PC-3 (cell line): ENCODE data around the gene MPZ. TPM values are rescaled to one million over a fixed set of nuclear protein-coding genes. Genes with fewer than 3 reads are reported as not detected.
"Not testable (repeated sequence)": the region's sequence is repeated elsewhere in the genome, so short reads cannot be mapped to it uniquely, and the experiment has no call there.

ENCODE experiments used
- ATAC-seq: fragments of 200-7000 bp; cut with Tn5 transposase; 2 replicates; pipeline ENCODE4 v1.9.1; 2020; ENCODE audit warnings: mild to moderate bottlenecking, moderate library complexity
- BruUV-seq: library from RNA; stranded (reverse); fragments of 400-500 nt; replicated peaks from 2 replicates; lab custom pipeline; 2021; lab: Mats Ljungman, UMichigan
- CTCF ChIA-PET: fragments of 300-600 bp; sonication (Branson Sonifier 250); formaldehyde crosslinking; loops from one replicate; lab custom pipeline; 2022; ENCODE audit warnings: antibody characterized with exemption; lab: Charles Lee
- POLR2A ChIA-PET: fragments of 300-600 bp; sonication (Branson Sonifier 250); formaldehyde crosslinking; loops from one replicate; lab custom pipeline; 2022; ENCODE audit warnings: antibody characterized with exemption; ENCODE audit not compliant: unreplicated experiment; lab: Charles Lee
- DNase-seq: peaks from one replicate; pipeline ENCODE4 v3.0.0-alpha.2; 2015
- H2AFZ ChIP-seq: fragments of 300-600 bp; sonication (generic); 2 replicates; pipeline ENCODE4 v1.6.0; 2016; ENCODE audit warnings: antibody characterized with exemption, low read length
- H3F3A ChIP-seq: fragments of 300-600 bp; sonication (generic); one replicate; pipeline ENCODE4 v1.6.0; 2017; ENCODE audit warnings: antibody characterized with exemption, low read length, control low read depth, mild to moderate bottlenecking; ENCODE audit not compliant: unreplicated experiment
- H3K27ac ChIP-seq: fragments of 300-600 bp; sonication (generic); 2 replicates; pipeline ENCODE4 v1.5.1; 2016; ENCODE audit warnings: mild to moderate bottlenecking, low read length
- H3K27me3 ChIP-seq: fragments of 300-600 bp; sonication (generic); 2 replicates; pipeline ENCODE4 v1.6.1; 2016; ENCODE audit warnings: low read length, mixed read lengths
- H3K36me3 ChIP-seq: fragments of 300-600 bp; sonication (generic); 2 replicates; pipeline ENCODE4 v1.6.1; 2016; ENCODE audit warnings: low read depth, mixed run types, low read length, mixed read lengths
- H3K4me1 ChIP-seq: fragments of 300-600 bp; sonication (generic); 2 replicates; pipeline ENCODE4 v1.5.1; 2016; ENCODE audit warnings: low read length; ENCODE audit not compliant: insufficient read depth
- H3K4me2 ChIP-seq: fragments of 300-600 bp; sonication (generic); 2 replicates; pipeline ENCODE4 v1.6.0; 2016; ENCODE audit warnings: low read length
- H3K4me3 ChIP-seq: fragments of 300-600 bp; sonication (generic); 2 replicates; pipeline ENCODE4 v1.5.1; 2016; ENCODE audit warnings: mild to moderate bottlenecking, low read length, mixed read lengths
- H3K79me2 ChIP-seq: fragments of 300-600 bp; sonication (generic); 2 replicates; pipeline ENCODE4 v1.6.1; 2017; ENCODE audit warnings: low read length, mixed read lengths
- H3K9ac ChIP-seq: fragments of 300-600 bp; sonication (generic); 2 replicates; pipeline ENCODE4 v1.6.0; 2016; ENCODE audit warnings: mild to moderate bottlenecking, low read length
- H3K9me2 ChIP-seq: fragments of 300-600 bp; sonication (generic); replicated peaks from 2 replicates; pipeline ENCODE4 v1.6.1; 2016; ENCODE audit warnings: mixed run types, low read length, mixed read lengths
- H3K9me3 ChIP-seq: fragments of 300-600 bp; sonication (generic); 2 replicates; pipeline ENCODE4 v1.6.1; 2016; ENCODE audit warnings: low read length, mixed read lengths
- H4K20me1 ChIP-seq: fragments of 300-600 bp; sonication (generic); 2 replicates; pipeline ENCODE4 v1.6.1; 2016; ENCODE audit warnings: low read length, mixed read lengths
- CTCF ChIP-seq: fragments of 300-600 bp; sonication (generic); conservative IDR thresholded peaks from 2 replicates; pipeline ENCODE4 v1.5.1; 2017; ENCODE audit warnings: antibody characterized with exemption, low read depth, mild to moderate bottlenecking, low read length
- EZH2 ChIP-seq: fragments of 300-600 bp; sonication (generic); IDR thresholded peaks from one replicate; pipeline ENCODE4 v1.6.1; 2017; ENCODE audit warnings: antibody characterized with exemption, mild to moderate bottlenecking, low read length; ENCODE audit not compliant: unreplicated experiment
- EZH2phosphoT487 ChIP-seq: fragments of 300-600 bp; sonication (generic); IDR thresholded peaks from 2 replicates; pipeline ENCODE4 v1.6.1; 2018; ENCODE audit warnings: mild to moderate bottlenecking, antibody characterized with exemption, low read length, borderline replicate concordance
- intact Hi-C: fragments of 100-400 bp; cut with micrococcal nuclease; formaldehyde crosslinking; loops from 2 replicates; pipeline ENCODE4 v1.9.0; 2023
- total RNA-seq: library from RNA; depleted of rRNA; stranded (reverse); fragments of >200 nt; gene quantifications from 2 replicates; pipeline ENCODE4 v1.2.3, GENCODE V29; 2014

MPZ gene
- total RNA-seq, 1 experiment from 2014 or later = 0.18 TPM

GRCh38 chr1:161333166-161333565, 23.4 kb upstream of the MPZ start:
- H3K79me2 ChIP-seq = no peaks in the 10 kb centered on the region
- H3K4me3 ChIP-seq = no peak overlapping the region
- H3K27me3 ChIP-seq = no peaks in the 10 kb centered on the region
- no peaks in the 10 kb centered on the region for H4K20me1 ChIP-seq
- ATAC-seq (no peak), DNase-seq (no peak)
- H3K9ac ChIP-seq = no peak overlapping the region
- BruUV-seq = no TSS peak
- no peaks in the 10 kb centered on the region for H3K9me2 ChIP-seq
- H3F3A ChIP-seq = no peaks in the 10 kb centered on the region
- intact Hi-C loops = no loop called here
- TF ChIP-seq EZH2phosphoT487 (no peak), CTCF (no peak), EZH2 (no peak)
- no peak overlapping the region for H3K4me2 ChIP-seq
- H3K9me3 ChIP-seq = no peaks in the 10 kb centered on the region
- ChIA-PET POLR2A (no interaction called here), CTCF (no interaction called here)
- H3K4me1 ChIP-seq = peaks cover 12% of the 10 kb centered on the region
- H3K27ac ChIP-seq = no peak overlapping the region
- peaks cover 32% of the 10 kb centered on the region for H3K36me3 ChIP-seq
- H2AFZ ChIP-seq = no peak overlapping the region

GRCh38 chr1:161330346-161330745, 20.6 kb upstream of the MPZ start:
- DNase-seq = peak; percentile 70
- TF ChIP-seq CTCF = no peak
- TF ChIP-seq EZH2phosphoT487 = no peak
- TF ChIP-seq EZH2 = no peak
- H3K9ac ChIP-seq = no peak overlapping the region
- BruUV-seq = TSS peak; percentile 15
- ATAC-seq = peak; percentile 92
- H3K4me3 ChIP-seq = no peak overlapping the region
- H4K20me1 ChIP-seq = no peaks in the 10 kb centered on the region
- CTCF ChIA-PET = interaction anchor here (1.0 kb wide), 1 partner anchor 44 kb away, joined by 4 read pairs; no protein-coding TSS in a partner anchor
- H3K27me3 ChIP-seq = no peaks in the 10 kb centered on the region
- H2AFZ ChIP-seq = no peak overlapping the region
- peaks cover 33% of the 10 kb centered on the region for H3K36me3 ChIP-seq
- POLR2A ChIA-PET = interaction anchor here (0.6 kb wide), 1 partner anchor 562 kb away, joined by 5 read pairs; no protein-coding TSS in a partner anchor
- H3K4me2 ChIP-seq = no peak overlapping the region
- no peaks in the 10 kb centered on the region for H3K9me3 ChIP-seq
- no peaks in the 10 kb centered on the region for H3K79me2 ChIP-seq
- H3K27ac ChIP-seq = no peak overlapping the region
- intact Hi-C loops = no loop called here
- H3F3A ChIP-seq = no peaks in the 10 kb centered on the region
- H3K9me2 ChIP-seq = no peaks in the 10 kb centered on the region
- peaks cover 12% of the 10 kb centered on the region for H3K4me1 ChIP-seq

- no peaks in the 10 kb centered on the region for H3K27me3 ChIP-seq
- H3K36me3 ChIP-seq = peaks cover 24% of the 10 kb centered on the region
- POLR2A ChIA-PET = no interaction called here
- no peaks in the 10 kb centered on the region for H4K20me1 ChIP-seq
- 0 out of 2 replicates have a peak, but pooled peaks cover 6% of the 10 kb centered on the region for H3K79me2 ChIP-seq
- ATAC-seq (no peak), DNase-seq (no peak)
- no peak overlapping the region for H3K9ac ChIP-seq
- intact Hi-C loops = loop anchor here (5.0 kb wide), 1 partner anchor 38 kb away; no protein-coding TSS in a partner anchor
- TF ChIP-seq EZH2 (no peak), CTCF (no peak), EZH2phosphoT487 (no peak)
- BruUV-seq = no TSS peak
- no peak overlapping the region for H3K4me2 ChIP-seq
- H2AFZ ChIP-seq = no peak overlapping the region
- H3K9me2 ChIP-seq = no peaks in the 10 kb centered on the region
- H3K27ac ChIP-seq = no peak overlapping the region
- H3K9me3 ChIP-seq = no peaks in the 10 kb centered on the region
- no peaks in the 10 kb centered on the region for H3K4me1 ChIP-seq
- H3F3A ChIP-seq = no peaks in the 10 kb centered on the region
- CTCF ChIA-PET = no interaction called here
- no peak overlapping the region for H3K4me3 ChIP-seq
Observed at GRCh38 chr1:161324020-161324419, 14.3 kb upstream of the MPZ start.

GRCh38 chr1:161315841-161316674, 6.3 kb upstream of the MPZ start:
- POLR2A ChIA-PET, H3F3A ChIP-seq, ATAC-seq, BruUV-seq, H3K9ac ChIP-seq, H3K9me2 ChIP-seq, DNase-seq, H4K20me1 ChIP-seq, H3K4me3 ChIP-seq, H3K4me2 ChIP-seq, CTCF ChIA-PET, H3K4me1 ChIP-seq, H3K9me3 ChIP-seq, H2AFZ ChIP-seq, H3K27me3 ChIP-seq, H3K36me3 ChIP-seq, H3K27ac ChIP-seq: not testable (repeated sequence)
- intact Hi-C loops = loop anchor here (2.0 kb wide), 2 partner anchors 67 to 89 kb away; partner anchors contain the start of gene TOMM40L
- H3K79me2 ChIP-seq = peaks cover 32% of the 10 kb centered on the region
